Lower leg skin (tissue), 3 donors: ENCODE data around the gene IQGAP3.

Experiments used
- POLR2A ChIP-seq, 2 donors: fragments of 450-650 bp; IDR thresholded peaks; one replicate each; pipeline ENCODE4 v1.6.1; 2016 to 2017; ENCODE audit warnings: antibody characterized with exemption in 2 of 2, mild to moderate bottlenecking in 1 of 2, moderate library complexity in 1 of 2
- TF ChIP-seq, protein P1 (sequence below), 3 donors: fragments of 450-650 bp; IDR thresholded peaks; one replicate each; pipeline ENCODE4 v1.5.1; 2016; ENCODE audit warnings: antibody characterized with exemption in 3 of 3, mild to moderate bottlenecking in 3 of 3, moderate library complexity in 2 of 3

- TF ChIP-seq, protein P1, sequence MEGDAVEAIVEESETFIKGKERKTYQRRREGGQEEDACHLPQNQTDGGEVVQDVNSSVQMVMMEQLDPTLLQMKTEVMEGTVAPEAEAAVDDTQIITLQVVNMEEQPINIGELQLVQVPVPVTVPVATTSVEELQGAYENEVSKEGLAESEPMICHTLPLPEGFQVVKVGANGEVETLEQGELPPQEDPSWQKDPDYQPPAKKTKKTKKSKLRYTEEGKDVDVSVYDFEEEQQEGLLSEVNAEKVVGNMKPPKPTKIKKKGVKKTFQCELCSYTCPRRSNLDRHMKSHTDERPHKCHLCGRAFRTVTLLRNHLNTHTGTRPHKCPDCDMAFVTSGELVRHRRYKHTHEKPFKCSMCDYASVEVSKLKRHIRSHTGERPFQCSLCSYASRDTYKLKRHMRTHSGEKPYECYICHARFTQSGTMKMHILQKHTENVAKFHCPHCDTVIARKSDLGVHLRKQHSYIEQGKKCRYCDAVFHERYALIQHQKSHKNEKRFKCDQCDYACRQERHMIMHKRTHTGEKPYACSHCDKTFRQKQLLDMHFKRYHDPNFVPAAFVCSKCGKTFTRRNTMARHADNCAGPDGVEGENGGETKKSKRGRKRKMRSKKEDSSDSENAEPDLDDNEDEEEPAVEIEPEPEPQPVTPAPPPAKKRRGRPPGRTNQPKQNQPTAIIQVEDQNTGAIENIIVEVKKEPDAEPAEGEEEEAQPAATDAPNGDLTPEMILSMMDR (IDR thresholded peaks at IDR 0.05), result no peak
- no peak for TF ChIP-seq POLR2A (IDR thresholded peaks at IDR 0.05)
These were observed 56.4 kb downstream of the IQGAP3 start for GRCh38 chr1:156515956-156516355.
